GM12875 (cell line): ENCODE results near the gene RWDD4.

Experiments used
- H3K4me3 ChIP-seq: one replicate; pipeline ENCODE4 v1.5.1; 2011; ENCODE audit warnings: low read depth, low read length, control low read depth
- TF ChIP-seq, protein P1 (sequence below): IDR thresholded peaks from 2 replicates; pipeline ENCODE4 v1.5.1; 2011; ENCODE audit warnings: low read depth, mild to moderate bottlenecking, control low read depth, inconsistent platforms, low read length, moderate library complexity, borderline replicate concordance; ENCODE audit not compliant: insufficient read depth

The RWDD4 gene

DNA sequence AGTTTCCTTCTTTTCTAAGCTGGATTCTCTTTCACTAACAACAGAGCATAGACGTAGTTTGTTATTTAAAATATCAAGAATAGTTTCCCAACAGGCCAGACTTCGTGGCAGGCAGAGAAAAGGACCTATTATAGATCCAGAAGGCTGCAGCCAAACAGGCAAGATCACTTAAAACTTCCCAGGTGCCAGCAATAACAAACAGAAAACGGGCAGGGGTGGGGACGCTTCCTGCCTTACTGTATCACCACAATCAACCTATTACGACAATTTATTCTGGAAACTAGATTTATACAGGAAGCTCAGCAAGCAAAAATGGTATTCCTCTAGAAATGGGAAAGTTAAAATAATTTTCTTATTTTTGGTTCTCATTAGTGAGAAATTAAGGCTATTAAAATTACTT, 22.1 kb downstream of the RWDD4 start:
- TF ChIP-seq, protein P1, sequence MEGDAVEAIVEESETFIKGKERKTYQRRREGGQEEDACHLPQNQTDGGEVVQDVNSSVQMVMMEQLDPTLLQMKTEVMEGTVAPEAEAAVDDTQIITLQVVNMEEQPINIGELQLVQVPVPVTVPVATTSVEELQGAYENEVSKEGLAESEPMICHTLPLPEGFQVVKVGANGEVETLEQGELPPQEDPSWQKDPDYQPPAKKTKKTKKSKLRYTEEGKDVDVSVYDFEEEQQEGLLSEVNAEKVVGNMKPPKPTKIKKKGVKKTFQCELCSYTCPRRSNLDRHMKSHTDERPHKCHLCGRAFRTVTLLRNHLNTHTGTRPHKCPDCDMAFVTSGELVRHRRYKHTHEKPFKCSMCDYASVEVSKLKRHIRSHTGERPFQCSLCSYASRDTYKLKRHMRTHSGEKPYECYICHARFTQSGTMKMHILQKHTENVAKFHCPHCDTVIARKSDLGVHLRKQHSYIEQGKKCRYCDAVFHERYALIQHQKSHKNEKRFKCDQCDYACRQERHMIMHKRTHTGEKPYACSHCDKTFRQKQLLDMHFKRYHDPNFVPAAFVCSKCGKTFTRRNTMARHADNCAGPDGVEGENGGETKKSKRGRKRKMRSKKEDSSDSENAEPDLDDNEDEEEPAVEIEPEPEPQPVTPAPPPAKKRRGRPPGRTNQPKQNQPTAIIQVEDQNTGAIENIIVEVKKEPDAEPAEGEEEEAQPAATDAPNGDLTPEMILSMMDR = no peak
- H3K4me3 ChIP-seq = no peak overlapping the region

DNA sequence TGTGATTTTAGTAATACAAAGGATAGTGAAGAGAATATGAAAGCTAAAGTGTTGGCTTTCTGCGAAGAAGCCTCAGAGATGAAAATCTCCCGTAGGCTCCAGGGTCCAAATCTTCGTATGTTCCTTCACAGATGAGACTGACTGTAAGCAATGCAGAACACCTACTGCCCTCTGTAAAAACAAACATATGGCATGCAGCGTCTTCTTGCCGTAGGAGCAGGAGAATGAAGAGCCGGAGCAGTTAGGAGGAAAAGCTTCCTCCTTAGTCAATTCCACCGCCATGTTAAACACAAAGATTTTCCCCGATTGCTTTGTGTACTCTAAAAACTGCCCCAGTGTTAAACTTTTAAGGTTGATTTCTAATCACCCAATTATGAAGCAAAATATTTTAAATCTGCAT, 22.5 kb downstream of the RWDD4 start:
- TF ChIP-seq, protein P1 = no peak
- no peak overlapping the region for H3K4me3 ChIP-seq

DNA sequence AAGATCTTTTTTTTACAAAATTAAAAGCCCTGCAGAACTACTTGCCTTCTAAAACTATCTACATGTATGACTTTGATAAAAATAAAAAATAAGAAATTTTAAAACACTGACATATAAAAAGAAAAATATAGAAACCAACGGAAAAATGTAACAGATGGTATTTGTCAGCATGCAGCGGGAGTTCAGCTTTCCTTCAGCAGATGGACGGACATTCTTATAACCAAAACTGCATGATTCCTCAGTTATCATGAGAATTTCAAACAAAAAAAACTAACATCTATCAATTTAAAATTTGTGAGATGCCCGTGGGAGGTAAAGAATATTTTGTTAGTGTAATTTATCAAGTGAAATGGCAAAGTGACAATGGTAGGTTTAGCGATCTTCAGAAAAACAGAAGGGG, 23.2 kb downstream of the RWDD4 start:
- TF ChIP-seq, protein P1 = no peak
- no peak overlapping the region for H3K4me3 ChIP-seq

DNA sequence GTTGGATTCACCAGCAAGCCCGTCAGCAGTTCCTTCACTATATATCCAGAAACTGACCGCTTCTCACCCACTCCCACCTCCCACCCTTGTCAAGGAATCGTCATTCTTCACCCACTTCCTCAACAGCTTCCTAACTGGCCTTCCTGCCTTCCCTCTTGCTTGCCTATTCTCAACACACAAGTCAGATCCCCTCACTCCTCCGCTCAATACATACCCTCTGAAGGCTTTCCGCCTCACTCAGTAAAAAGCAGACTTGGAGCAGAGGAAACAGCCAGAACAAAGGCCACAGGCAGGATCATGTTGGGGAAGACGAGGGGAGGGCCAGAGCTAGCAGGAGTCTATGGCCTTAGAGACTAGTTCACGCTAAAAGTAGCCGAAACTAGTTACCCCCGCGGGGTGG, 23.7 kb downstream of the RWDD4 start:
- TF ChIP-seq, protein P1 = no peak
- H3K4me3 ChIP-seq = no peak overlapping the region

DNA sequence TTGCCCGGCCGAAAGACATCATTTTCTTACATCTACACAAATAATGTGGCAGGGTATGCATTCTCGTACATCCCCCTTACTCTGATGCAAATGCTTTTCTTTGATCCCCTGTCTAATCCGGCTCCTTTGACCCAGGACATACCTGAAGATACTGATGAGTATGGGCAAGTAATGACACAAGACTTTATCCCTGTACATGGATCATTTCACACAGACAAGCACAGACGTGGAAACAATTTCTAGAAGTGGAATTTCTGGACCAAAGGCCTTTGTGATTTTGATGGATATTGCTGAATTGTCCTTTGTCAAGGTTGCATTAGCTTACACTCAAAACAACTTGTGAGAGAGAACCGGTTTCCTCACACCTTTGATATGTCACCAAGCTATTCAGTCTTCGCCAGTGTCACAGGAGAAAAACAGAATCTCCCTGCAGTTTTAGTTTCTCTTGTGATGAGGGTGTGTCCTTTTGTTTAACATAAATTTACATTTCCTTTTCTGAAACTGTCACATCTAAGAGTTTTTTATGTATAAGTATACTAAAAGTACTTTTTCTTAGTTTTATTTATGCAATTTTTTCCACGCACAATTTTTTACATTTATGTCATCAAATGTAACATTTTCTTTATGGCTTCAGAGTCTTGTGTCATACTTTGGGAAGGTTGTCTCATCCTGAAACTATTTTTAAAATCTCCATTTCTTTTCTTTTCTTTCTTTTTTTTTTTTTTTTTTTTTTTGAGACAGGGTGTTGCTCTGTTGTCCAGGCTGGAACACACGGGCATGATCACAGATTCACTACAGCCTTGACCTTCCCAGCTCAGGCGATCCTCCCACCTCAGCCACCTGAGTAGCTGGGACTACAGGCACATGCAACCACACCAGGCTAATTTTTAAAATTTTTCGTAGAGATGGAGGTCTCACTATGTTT, 25.2 kb downstream of the RWDD4 start:
- TF ChIP-seq, protein P1 = no peak
- no peak overlapping the region for H3K4me3 ChIP-seq

DNA sequence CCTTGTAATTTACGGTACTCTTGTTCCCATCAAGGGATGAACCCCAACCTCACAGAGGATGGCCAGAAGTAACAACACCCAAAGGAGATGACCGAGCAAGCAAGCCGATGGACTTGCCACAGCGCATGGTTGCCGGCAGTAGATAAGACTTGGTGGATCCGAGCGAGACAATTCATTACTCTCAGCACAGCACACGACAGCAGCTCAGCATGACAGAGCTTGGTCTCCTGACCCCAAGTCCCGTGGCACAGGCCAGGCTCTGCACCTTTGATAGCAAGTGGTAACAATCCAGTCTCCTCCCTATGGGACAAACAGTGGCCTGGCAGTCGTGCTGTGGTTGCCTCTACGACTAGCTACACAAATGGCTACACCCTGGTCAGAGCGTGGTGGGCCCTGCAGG, 26.3 kb downstream of the RWDD4 start:
- TF ChIP-seq, protein P1 = no peak
- H3K4me3 ChIP-seq = no peak overlapping the region
